PC-9 (cell line): ENCODE results near the gene IZUMO1. TPM values are rescaled to one million over a fixed set of nuclear protein-coding genes. Genes with fewer than 3 reads are reported as not detected.

Experiments
- BruUV-seq: library from RNA; stranded (reverse); fragments of 400-500 nt; replicated peaks from 2 replicates; lab custom pipeline; 2021; lab: Mats Ljungman, UMichigan
- CTCF ChIA-PET: fragments of 300-600 bp; sonication (Branson Sonifier 250); formaldehyde crosslinking; loops from one replicate; lab custom pipeline; 2022; ENCODE audit warnings: antibody characterized with exemption; lab: Charles Lee
- POLR2A ChIA-PET: fragments of 300-600 bp; sonication (Branson Sonifier 250); formaldehyde crosslinking; loops from one replicate; lab custom pipeline; 2022; ENCODE audit warnings: antibody characterized with exemption; ENCODE audit not compliant: unreplicated experiment; lab: Charles Lee
- DNase-seq, 2 experiments: peaks; one replicate each; pipeline versions ENCODE4 v3.0.0 to v3.0.0-alpha.2; 2015 to 2022; ENCODE audit warnings: mixed read lengths in 1 of 2
- H2AFZ ChIP-seq: fragments of 200-600 bp; sonication (generic); 2 replicates; pipeline ENCODE4 v1.8.1; 2017; ENCODE audit warnings: antibody characterized with exemption
- H3F3A ChIP-seq: fragments of 200-600 bp; sonication (generic); 2 replicates; pipeline ENCODE4 v1.8.1; 2017; ENCODE audit warnings: antibody characterized with exemption, mild to moderate bottlenecking, low read depth; ENCODE audit not compliant: insufficient read depth
- H3K27ac ChIP-seq: fragments of 200-600 bp; sonication (generic); 2 replicates; pipeline ENCODE4 v1.6.1; 2016; ENCODE audit warnings: mixed run types
- H3K27me3 ChIP-seq: fragments of 200-600 bp; sonication (generic); 2 replicates; pipeline ENCODE4 v1.6.1; 2016; ENCODE audit warnings: low read depth, mixed run types; ENCODE audit not compliant: insufficient read depth
- H3K36me3 ChIP-seq: fragments of 200-600 bp; sonication (generic); 2 replicates; pipeline ENCODE4 v1.6.1; 2016; ENCODE audit warnings: low read depth, mixed run types
- H3K4me1 ChIP-seq: fragments of 200-600 bp; sonication (generic); replicated peaks from 2 replicates; pipeline ENCODE4 v1.6.1; 2016; ENCODE audit warnings: mixed run types; ENCODE audit not compliant: insufficient read depth
- H3K4me2 ChIP-seq: fragments of 200-600 bp; sonication (generic); 2 replicates; pipeline ENCODE4 v1.6.1; 2017; ENCODE audit warnings: mixed run types
- H3K4me3 ChIP-seq: fragments of 200-600 bp; sonication (generic); 2 replicates; pipeline ENCODE4 v1.6.1; 2016; ENCODE audit warnings: mixed run types
- H3K79me2 ChIP-seq: fragments of 200-600 bp; sonication (generic); 2 replicates; pipeline ENCODE4 v1.6.1; 2017; ENCODE audit warnings: low read depth, mixed run types
- H3K9me2 ChIP-seq: fragments of 200-600 bp; sonication (generic); 2 replicates; pipeline ENCODE4 v1.8.1; 2017; ENCODE audit warnings: mild to moderate bottlenecking; ENCODE audit not compliant: insufficient read depth
- H3K9me3 ChIP-seq: fragments of 200-600 bp; sonication (generic); 2 replicates; pipeline ENCODE4 v1.8.1; 2016; ENCODE audit warnings: low read depth; ENCODE audit not compliant: insufficient read depth
- H4K20me1 ChIP-seq: fragments of 200-600 bp; sonication (generic); 2 replicates; pipeline ENCODE4 v1.8.1; 2017; ENCODE audit not compliant: insufficient read depth
- EZH2 ChIP-seq: fragments of 200-600 bp; sonication (generic); IDR thresholded peaks from 2 replicates; pipeline ENCODE4 v1.8.0; 2017; ENCODE audit warnings: antibody characterized with exemption, low read depth
- intact Hi-C: fragments of 100-400 bp; cut with micrococcal nuclease; formaldehyde crosslinking; loops from one replicate; pipeline ENCODE4 v1.10.0; 2022; ENCODE audit not compliant: unreplicated experiment
- total RNA-seq: library from RNA; stranded (reverse); gene quantifications from 2 replicates; pipeline ENCODE4 v1.2.3, GENCODE V29; 2021
- TF ChIP-seq, protein P1 (sequence below): fragments of 200-600 bp; sonication (generic); conservative IDR thresholded peaks from 2 replicates; pipeline ENCODE4 v1.6.1; 2017; ENCODE audit warnings: mixed run types, antibody characterized with exemption, mild to moderate bottlenecking, moderate library complexity

Gene IZUMO1
- total RNA-seq, 1 experiment from 2014 or later = 2.2 TPM

DNA sequence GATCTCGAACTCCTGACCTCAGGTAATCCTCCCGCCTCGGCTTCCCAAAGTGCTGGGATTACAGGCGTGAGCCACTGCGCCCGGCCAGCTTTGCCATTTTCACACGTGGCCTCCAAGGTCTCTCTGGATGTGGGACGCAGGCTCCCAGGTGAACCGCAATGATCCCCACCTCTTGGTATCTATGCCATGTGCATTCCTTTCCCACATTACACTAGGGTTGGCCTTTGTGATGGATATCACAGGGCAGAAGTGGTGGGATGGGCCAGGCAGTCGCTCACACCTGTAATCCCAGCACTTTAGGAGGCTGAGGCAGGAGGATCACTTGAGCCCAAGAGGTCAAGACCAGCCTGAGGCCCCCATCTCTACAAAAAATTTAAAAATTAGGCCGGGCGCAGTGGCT lies 31.0 kb upstream of the IZUMO1 start:
- Histone ChIP-seq H2AFZ (no peak overlapping the region), H3K9me3 (no peaks in the 10 kb centered on the region), H3K27me3 (no peaks in the 10 kb centered on the region), H3K9me2 (no peaks in the 10 kb centered on the region), H4K20me1 (no peaks in the 10 kb centered on the region), H3K79me2 (no peaks in the 10 kb centered on the region), H3K4me1 (peaks cover 11% of the 10 kb centered on the region), H3F3A (peaks cover 23% of the 10 kb centered on the region), H3K36me3 (no peaks in the 10 kb centered on the region), H3K4me3 (no peak overlapping the region), H3K27ac (no peak overlapping the region), H3K4me2 (no peak overlapping the region)
- intact Hi-C loops = no loop called here
- TF ChIP-seq, protein P1, sequence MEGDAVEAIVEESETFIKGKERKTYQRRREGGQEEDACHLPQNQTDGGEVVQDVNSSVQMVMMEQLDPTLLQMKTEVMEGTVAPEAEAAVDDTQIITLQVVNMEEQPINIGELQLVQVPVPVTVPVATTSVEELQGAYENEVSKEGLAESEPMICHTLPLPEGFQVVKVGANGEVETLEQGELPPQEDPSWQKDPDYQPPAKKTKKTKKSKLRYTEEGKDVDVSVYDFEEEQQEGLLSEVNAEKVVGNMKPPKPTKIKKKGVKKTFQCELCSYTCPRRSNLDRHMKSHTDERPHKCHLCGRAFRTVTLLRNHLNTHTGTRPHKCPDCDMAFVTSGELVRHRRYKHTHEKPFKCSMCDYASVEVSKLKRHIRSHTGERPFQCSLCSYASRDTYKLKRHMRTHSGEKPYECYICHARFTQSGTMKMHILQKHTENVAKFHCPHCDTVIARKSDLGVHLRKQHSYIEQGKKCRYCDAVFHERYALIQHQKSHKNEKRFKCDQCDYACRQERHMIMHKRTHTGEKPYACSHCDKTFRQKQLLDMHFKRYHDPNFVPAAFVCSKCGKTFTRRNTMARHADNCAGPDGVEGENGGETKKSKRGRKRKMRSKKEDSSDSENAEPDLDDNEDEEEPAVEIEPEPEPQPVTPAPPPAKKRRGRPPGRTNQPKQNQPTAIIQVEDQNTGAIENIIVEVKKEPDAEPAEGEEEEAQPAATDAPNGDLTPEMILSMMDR = no peak
- no peak for TF ChIP-seq EZH2
- ChIA-PET POLR2A (no interaction called here), CTCF (no interaction called here)
- no peak for DNase-seq
- no TSS peak for BruUV-seq

DNA sequence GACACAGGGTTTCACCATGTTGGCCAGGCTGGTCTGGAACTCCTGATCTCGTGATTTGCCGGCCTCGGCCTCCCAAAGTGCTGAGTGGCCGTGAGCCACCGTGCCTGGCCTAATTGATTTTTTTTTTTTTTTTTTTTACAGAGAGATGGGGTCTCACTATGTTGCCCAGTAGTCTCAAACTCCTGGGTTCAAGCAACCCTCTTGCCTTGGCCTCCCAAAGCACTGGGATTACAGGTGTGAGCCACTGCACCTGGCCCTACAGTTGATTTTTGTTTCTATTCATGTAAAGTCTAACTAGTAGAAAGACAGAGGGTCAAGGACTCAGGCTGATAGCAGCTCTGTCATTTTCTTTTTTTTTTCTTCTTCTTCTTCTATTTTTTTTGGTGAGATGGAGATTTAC lies 30.4 kb upstream of the IZUMO1 start:
- no peak overlapping the region for H2AFZ ChIP-seq
- intact Hi-C loops = no loop called here
- no peaks in the 10 kb centered on the region for H3K9me3 ChIP-seq
- ChIA-PET CTCF (interaction anchor here (0.7 kb wide), 1 partner anchor 82 kb away, joined by 3 read pairs; no protein-coding TSS in a partner anchor), POLR2A (no interaction called here)
- BruUV-seq = no TSS peak
- peaks cover 11% of the 10 kb centered on the region for H3K4me1 ChIP-seq
- TF ChIP-seq, protein P1 = no peak
- TF ChIP-seq EZH2 = no peak
- DNase-seq = no peak
- H3K79me2 ChIP-seq = no peaks in the 10 kb centered on the region
- no peaks in the 10 kb centered on the region for H4K20me1 ChIP-seq
- H3K36me3 ChIP-seq = no peaks in the 10 kb centered on the region
- H3F3A ChIP-seq = peaks cover 23% of the 10 kb centered on the region
- no peaks in the 10 kb centered on the region for H3K9me2 ChIP-seq
- H3K4me2 ChIP-seq = no peak overlapping the region
- no peaks in the 10 kb centered on the region for H3K27me3 ChIP-seq
- H3K4me3 ChIP-seq = no peak overlapping the region
- no peak overlapping the region for H3K27ac ChIP-seq

DNA sequence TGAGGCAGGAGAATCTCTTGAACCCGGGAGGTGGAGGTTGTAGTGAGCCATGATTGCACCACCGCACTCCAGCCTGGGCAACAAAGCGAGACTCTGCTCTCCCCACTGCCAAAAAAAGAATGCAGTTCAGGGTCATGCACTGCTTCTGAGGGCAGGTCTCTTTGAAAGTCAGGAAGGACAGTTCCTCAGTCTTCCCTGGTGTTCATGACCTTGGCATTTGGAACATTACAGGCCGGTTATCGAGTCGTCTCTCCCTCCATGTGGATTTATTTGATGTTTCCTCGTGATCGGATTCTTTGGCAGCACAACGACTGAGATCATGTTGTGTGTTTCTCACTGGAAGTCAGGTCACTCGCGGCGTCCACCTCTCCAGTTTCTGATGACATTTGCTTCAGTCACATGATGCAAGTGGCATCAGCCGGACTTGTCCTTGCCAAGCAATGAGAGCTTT lies 25.8 kb upstream of the IZUMO1 start:
- peaks cover 32% of the 10 kb centered on the region for H3K4me1 ChIP-seq
- BruUV-seq = no TSS peak
- TF ChIP-seq, protein P1 = no peak
- TF ChIP-seq EZH2 = no peak
- no peaks in the 10 kb centered on the region for H3K36me3 ChIP-seq
- H3K4me2 ChIP-seq = no peak overlapping the region
- no peak overlapping the region for H3K4me3 ChIP-seq
- H3K9me3 ChIP-seq = no peaks in the 10 kb centered on the region
- no peaks in the 10 kb centered on the region for H3K9me2 ChIP-seq
- no peaks in the 10 kb centered on the region for H3K79me2 ChIP-seq
- no peak for DNase-seq
- no peaks in the 10 kb centered on the region for H4K20me1 ChIP-seq
- no peak overlapping the region for H3K27ac ChIP-seq
- H3F3A ChIP-seq = peaks cover 45% of the 10 kb centered on the region
- POLR2A ChIA-PET = no interaction called here
- intact Hi-C loops = no loop called here
- no peak overlapping the region for H2AFZ ChIP-seq
- no peaks in the 10 kb centered on the region for H3K27me3 ChIP-seq
- CTCF ChIA-PET = interaction anchor here (0.6 kb wide), 1 partner anchor 21 kb away, joined by 5 read pairs; no protein-coding TSS in a partner anchor
